GM19023 (cell line): ENCODE data around the gene SDHA.

Experiments
- ATAC-seq: cut with Tn5 transposase; IDR thresholded peaks from one replicate; pipeline ENCODE4 v1.9.1; 2021; ENCODE audit warnings: mild to moderate bottlenecking, moderate library complexity; ENCODE audit not compliant: unreplicated experiment

Gene SDHA

DNA sequence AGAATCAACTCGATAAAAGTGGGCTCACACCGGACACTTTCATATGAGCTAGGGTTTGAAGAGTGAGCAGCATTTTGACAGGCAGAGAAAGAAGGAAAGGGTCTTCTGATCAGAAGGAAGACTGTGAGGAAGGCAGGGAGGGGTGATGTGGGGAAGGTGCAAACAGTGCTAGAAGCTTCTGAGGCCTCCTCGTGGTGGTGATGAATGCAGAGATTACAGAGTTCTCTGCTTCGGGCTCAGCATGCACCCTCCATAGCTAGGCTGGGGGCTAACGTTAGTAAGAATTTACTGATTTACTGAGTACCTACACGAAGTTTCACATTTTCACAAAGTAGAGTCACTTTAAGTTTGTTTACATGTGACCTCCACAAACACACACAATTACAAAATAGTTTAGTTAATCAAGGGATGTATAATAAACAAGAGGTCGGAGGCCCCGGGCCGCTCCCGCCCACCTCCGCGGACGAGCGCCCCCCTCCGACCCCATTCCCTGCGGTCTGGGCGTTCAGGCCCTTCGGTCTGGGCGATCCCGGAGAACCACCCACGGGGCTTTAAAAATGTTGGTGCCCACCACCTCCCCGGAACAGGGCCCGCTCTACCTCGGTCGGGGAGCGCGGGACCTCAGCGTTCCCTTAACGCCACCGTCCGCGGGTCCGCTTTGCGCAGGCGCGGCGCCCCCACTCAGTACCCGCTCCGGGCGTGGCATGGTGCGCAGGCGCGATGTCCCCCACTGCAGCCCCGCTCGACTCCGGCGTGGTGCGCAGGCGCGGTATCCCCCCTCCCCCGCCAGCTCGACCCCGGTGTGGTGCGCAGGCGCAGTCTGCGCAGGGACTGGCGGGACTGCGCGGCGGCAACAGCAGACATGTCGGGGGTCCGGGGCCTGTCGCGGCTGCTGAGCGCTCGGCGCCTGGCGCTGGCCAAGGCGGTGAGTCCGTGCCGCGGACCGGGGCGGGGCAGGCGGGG, at the start of gene SDHA, which contains the start of gene CCDC127:
SDHA (plus strand) TSS at position 827 of the 963 bp plus-strand sequence; CDS start at position 863, 36 bp downstream.
CCDC127 (minus strand) TSS at position 660 of the 963 bp plus-strand sequence. CDS start 1,304 bp downstream, outside the sequence.
- ATAC-seq, result peak; percentile 80

- ATAC-seq, result no peak
Observed at GRCh38 chr5:169071-169727, 48.9 kb upstream of the SDHA start.

GRCh38 chr5:169728-170094, 48.4 kb upstream of the SDHA start:
- ATAC-seq, result no peak

DNA sequence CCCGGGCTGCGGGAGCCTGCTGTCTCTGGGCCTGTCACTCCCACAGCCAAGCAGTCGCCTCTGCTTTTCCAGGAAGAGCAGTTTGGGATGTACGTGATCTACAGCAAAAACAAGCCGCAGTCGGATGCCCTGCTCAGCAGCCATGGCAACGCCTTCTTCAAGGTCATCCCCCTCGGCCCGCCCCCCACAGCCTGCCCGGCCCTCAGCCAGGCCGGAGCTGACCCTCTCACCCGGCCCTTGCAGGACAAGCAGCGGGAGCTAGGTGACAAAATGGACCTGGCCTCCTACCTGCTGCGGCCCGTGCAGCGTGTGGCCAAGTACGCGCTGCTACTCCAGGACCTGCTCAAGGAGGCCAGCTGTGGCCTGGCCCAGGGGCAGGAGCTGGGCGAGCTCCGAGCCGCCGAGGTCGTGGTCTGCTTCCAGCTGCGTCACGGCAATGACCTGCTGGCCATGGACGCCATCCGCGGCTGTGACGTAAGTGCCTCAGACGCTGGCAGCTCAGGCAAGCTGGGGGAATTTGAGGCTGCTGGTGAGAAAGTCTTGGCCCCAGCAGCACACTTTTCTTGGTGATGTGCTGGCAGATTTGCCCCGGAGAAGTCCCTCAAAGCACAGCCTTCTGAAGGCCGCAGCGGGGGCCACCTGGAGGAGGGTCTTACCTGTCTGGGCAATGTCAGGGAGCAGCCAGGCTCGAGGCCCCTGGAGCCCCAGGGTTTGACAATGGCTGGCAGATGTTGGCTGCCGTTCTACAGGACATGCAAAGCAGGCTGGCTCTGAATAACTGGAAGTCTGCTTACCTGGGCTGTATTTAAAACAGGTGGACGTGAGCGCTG, 46.9 kb upstream of the SDHA start:
- ATAC-seq, result no peak

GRCh38 chr5:171801-172331, 46.3 kb upstream of the SDHA start:
- no peak for ATAC-seq

DNA sequence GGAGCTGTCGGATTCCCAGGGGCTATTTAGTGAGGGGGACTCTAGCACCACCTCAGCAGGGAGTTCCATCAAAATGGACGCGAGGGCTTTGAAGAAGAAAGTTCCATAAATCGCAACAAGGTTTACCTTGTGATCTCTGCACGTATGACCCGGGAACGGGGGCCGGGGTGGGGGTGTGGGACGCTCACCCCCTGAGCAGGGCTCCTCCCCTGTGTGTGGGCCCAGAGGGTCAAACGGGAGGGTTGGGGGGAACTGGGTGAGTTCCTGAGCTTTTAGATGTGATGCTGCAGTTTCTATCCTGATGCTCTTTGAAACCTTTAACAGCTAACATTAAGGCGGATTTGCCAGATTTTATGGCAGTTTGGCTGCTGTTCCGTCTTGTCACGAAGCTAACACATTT, 45.7 kb upstream of the SDHA start:
- ATAC-seq, result no peak

- no peak for ATAC-seq
Observed at GRCh38 chr5:172841-173251, 45.3 kb upstream of the SDHA start.

DNA sequence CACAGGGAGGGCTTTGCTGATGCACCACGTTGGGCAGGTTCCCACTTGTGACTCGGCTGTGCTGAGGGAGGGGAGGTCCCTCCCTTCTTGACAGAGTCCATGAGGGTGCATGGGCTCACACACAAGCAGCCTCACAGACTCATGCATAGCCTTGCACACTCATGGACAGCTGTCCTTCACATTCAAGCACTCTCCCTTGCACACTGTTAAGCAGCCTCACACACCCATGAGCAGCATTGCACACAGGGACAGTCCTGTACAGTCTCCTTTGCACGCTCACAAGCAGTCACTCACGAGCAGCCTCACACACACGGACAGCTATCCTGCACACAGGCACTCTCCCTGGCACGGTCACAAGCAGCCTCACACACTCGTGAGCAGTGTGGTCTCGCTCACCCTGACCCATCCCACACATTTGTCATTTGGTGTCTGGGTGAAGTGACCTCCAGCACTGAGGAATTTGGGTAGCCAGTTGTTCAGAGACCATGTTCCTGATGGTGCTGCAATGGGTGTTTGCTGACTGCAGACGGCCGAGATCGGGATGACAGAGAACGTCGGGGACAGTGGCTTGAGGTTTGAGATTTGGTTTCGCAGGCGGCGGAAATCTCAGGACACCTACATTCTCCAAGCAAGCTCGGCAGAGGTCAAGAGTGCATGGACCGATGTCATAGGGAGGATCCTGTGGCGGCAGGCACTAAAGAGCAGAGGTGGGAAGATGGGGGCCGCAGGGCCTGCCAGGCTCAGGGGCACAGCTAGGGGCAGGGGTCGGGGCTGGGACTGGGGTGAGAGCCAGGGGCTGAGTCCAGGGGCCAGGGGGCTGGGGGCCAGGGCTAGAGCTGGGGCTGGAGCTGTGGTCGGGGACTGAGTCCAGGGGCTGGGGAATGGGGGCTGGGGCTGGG, 44.5 kb upstream of the SDHA start:
- no peak for ATAC-seq

GRCh38 chr5:174291-174600, 43.9 kb upstream of the SDHA start:
- ATAC-seq, result no peak

DNA sequence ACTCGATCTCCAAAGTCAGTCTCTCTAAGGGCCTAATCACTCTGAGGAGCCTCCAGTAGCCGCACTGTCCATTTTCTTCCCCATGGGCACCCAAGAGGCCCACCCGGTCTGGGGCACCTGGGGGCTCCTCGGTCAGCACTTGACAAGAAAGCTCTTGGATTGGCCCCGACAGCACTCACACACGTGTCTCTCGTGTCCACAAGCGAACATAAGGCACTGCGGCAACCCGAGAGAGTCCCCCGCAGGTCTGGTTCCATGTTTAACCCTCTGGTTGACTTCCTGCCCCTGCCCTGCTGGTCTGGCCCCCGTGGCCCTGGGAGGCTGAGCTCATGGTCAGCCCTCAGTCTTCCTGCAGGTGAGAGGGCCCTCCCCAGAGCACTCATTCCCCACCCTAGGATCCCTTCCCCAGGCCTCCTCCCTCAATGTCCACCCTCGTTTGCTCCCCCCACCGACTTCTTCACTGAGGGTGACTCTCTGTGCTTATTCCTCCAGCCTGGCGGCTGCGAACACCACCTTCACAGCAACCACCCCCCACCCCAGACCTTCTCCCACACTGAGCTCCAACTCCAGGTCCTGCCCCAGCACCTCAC, 43.1 kb upstream of the SDHA start:
- ATAC-seq, result no peak

GRCh38 chr5:176296-176823, 41.8 kb upstream of the SDHA start:
- no peak for ATAC-seq

- no peak for ATAC-seq
Observed at GRCh38 chr5:178110-178509, 40.0 kb upstream of the SDHA start.

- no peak for ATAC-seq
Observed at GRCh38 chr5:179401-179800, 38.7 kb upstream of the SDHA start.

DNA sequence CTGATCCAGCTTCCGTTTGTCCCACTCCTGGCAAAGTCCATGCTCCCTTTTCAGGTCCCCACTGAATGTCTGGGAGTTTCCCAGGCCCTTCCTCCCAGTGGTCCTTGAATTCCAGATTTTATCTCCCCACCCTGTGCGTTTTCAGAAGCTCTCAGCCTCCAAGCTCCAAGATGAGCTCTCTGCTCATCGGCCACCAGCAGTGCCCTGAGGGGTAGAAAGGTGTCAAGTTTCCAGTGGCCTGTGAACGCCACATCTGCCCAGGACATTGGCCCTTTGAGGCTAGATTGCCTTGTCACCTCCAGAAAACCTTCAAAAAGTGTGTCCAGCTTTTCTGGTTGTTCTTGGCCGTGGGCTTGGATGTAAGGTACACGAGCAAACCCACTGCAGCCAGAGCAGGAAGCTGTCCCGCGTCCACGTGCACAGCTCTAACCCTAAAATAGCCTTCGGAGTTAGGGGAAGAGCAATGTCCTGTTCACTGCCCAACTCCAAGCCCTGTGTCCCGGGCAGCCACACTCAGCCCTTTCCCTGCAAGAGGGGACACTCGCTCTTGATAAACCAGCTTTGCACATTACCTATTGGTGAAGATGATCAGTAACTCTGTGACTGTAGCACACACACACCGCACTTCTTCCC, 37.7 kb upstream of the SDHA start:
- no peak for ATAC-seq

GRCh38 chr5:181160-181559, 37.0 kb upstream of the SDHA start:
- no peak for ATAC-seq

GRCh38 chr5:181566-181965, 36.6 kb upstream of the SDHA start:
- ATAC-seq, result no peak

DNA sequence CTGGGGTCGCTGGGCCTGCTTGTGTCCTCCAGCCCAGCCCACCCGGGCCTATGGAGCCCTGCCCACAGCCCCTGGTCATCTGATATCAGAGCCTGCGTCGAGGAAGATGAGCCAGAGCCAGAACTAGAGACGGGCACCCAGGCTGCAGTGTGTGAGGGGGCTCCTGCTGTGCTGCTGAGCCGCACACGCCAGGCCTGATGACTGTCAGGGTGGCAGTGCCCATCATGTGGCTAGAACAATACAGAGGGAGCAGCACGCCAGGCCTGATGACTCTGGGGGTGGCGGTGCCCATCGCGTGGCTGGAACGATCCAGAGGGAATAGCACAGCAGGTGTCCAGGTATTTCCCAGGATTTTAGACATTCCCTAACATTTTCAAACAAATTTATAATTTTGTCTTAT, 36.0 kb upstream of the SDHA start:
- ATAC-seq, result no peak

DNA sequence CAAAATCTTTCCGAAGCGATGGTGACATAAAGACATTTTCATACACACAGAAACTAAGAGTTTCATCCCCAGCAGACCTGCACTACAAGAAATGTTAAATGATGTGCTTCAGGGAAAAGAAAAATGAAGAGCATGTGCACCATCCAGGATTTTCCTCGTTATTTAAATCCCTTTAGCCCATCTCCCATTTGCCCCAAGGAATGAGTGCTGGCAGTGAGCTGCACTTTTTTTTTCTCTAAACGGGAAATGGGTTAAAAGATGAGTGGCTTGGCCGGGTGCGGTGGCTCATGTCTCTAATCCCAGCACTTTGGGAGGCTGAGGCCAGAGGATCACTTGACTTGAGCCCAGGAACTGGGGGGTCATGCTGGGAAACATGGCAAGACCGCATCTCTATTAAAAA, 33.6 kb upstream of the SDHA start:
- ATAC-seq, result no peak
